A549 (cell line): Measurements from ENCODE around the gene BCOR. TPM values are rescaled to one million over a fixed set of nuclear protein-coding genes. Genes with fewer than 3 reads are reported as not detected.

Experiments
- ATAC-seq, 2 experiments: fragments of 200-7000 bp in 1 of 2; fragments of >200 bp in 1 of 2; cut with Nextera tagmentation in 1 of 2; cut with Tn5 transposase in 1 of 2; 3 replicates each; pipeline versions ENCODE4 v1.8.0 to v1.9.1; 2018 to 2020; ENCODE audit warnings: mild to moderate bottlenecking in 1 of 2, moderate library complexity in 1 of 2
- CTCF ChIA-PET: fragments of 300-600 bp; sonication (Branson Sonifier 250); formaldehyde crosslinking; extraction: SDS; loops from one replicate; lab custom pipeline; 2021; ENCODE audit warnings: antibody characterized with exemption, inconsistent platforms; lab: Yijun Ruan, JAX
- POLR2A ChIA-PET: fragments of 350-600 bp; formaldehyde crosslinking; extraction: SDS; loops from one replicate; lab custom pipeline; 2021; ENCODE audit warnings: antibody characterized with exemption, inconsistent platforms; lab: Yijun Ruan, JAX
- DNase-seq, 2 experiments: peaks; one replicate each; pipeline versions ENCODE4 v3.0.0 to v3.0.0-alpha.2; 2011 to 2016; ENCODE audit warnings: low read depth in 1 of 2, low spot score in 1 of 2
- FAIRE-seq: peaks from 2 replicates; lab custom pipeline; 2011; peaks lifted over from hg19 to GRCh38; lab: Jason Lieb, UNC
- H3K27ac ChIP-seq, 2 experiments: fragments of >200 bp; sonication (Bioruptor Twin); formaldehyde crosslinking; 3 replicates each; pipeline ENCODE4 v1.5.1; 2016 to 2017
- H3K4me1 ChIP-seq: fragments of >200 bp; sonication (Bioruptor Twin); formaldehyde crosslinking; 3 replicates; pipeline ENCODE4 v1.6.1; 2016
- H3K4me2 ChIP-seq: fragments of >200 bp; sonication (Bioruptor Twin); formaldehyde crosslinking; 3 replicates; pipeline ENCODE4 v1.6.1; 2016
- H3K4me3 ChIP-seq: fragments of >200 bp; sonication (Bioruptor Twin); formaldehyde crosslinking; 3 replicates; pipeline ENCODE4 v1.5.1; 2016
- H3K9me3 ChIP-seq: fragments of >200 bp; sonication (Bioruptor Twin); formaldehyde crosslinking; 3 replicates; pipeline ENCODE4 v1.6.1; 2016
- BCL3 ChIP-seq: fragments of >200 bp; sonication (Bioruptor Twin); formaldehyde crosslinking; IDR thresholded peaks from 3 replicates; pipeline ENCODE4 v1.6.1; 2016
- CBX2 ChIP-seq: fragments of 200-600 bp; sonication (generic); IDR thresholded peaks from 2 replicates; pipeline ENCODE4 v1.6.1; 2016; ENCODE audit warnings: low read depth, mild to moderate bottlenecking, borderline replicate concordance
- CBX8 ChIP-seq: fragments of 200-600 bp; sonication (generic); IDR thresholded peaks from 2 replicates; pipeline ENCODE4 v1.6.1; 2016
- CEBPB ChIP-seq, 2 experiments: fragments of >200 bp in 1 of 2; sonication (Bioruptor Twin) in 1 of 2; formaldehyde crosslinking in 1 of 2; IDR thresholded peaks; 2 replicates each; pipeline ENCODE4 v1.6.1; 2012 to 2016
- CHD2 ChIP-seq: fragments of 150-350 bp; IDR thresholded peaks from 2 replicates; pipeline ENCODE4 v1.6.1; 2014; ENCODE audit warnings: low read length; ENCODE audit not compliant: partially characterized antibody
- CTCF ChIP-seq: fragments of >200 bp; sonication (Bioruptor Twin); formaldehyde crosslinking; IDR thresholded peaks from 3 replicates; pipeline ENCODE4 v1.5.1; 2016
- E2F6 ChIP-seq: IDR thresholded peaks from 2 replicates; pipeline ENCODE4 v1.6.1; 2012; ENCODE audit warnings: low read depth, borderline replicate concordance
- EHMT2 ChIP-seq: fragments of 200-600 bp; sonication (generic); IDR thresholded peaks from 2 replicates; pipeline ENCODE4 v1.6.1; 2016; ENCODE audit warnings: antibody characterized with exemption, low read depth, mild to moderate bottlenecking, moderate library complexity
- HDAC2 ChIP-seq: fragments of 200-600 bp; sonication (generic); IDR thresholded peaks from 2 replicates; pipeline ENCODE4 v1.6.1; 2016
- HOXA7 ChIP-seq: fragments of 250-450 bp; sonication (Bioruptor Pico); IDR thresholded peaks from 2 replicates; pipeline ENCODE4 v1.5.0; 2020; ENCODE audit warnings: mild to moderate bottlenecking, moderate library complexity
- HOXB13 ChIP-seq: fragments of 250-450 bp; sonication (Bioruptor Pico); IDR thresholded peaks from 2 replicates; pipeline ENCODE4 v1.5.0; 2020; ENCODE audit warnings: low read depth, mild to moderate bottlenecking, moderate library complexity
- HOXB5 ChIP-seq: fragments of 250-450 bp; sonication (Bioruptor Pico); IDR thresholded peaks from 2 replicates; pipeline ENCODE4 v1.5.0; 2020; ENCODE audit warnings: mild to moderate bottlenecking, moderate library complexity
- JUN ChIP-seq, 2 experiments: fragments of >200 bp; sonication (Bioruptor Twin); formaldehyde crosslinking; IDR thresholded peaks; 2 replicates in 1 of 2; 3 replicates in 1 of 2; pipeline ENCODE4 v1.6.1; 2016 to 2017
- KDM1A ChIP-seq: fragments of 200-600 bp; sonication (generic); IDR thresholded peaks from 2 replicates; pipeline ENCODE4 v1.6.1; 2016; ENCODE audit warnings: low read depth, mild to moderate bottlenecking
- KDM5A ChIP-seq: fragments of 200-600 bp; sonication (generic); IDR thresholded peaks from 2 replicates; pipeline ENCODE4 v1.6.1; 2016; ENCODE audit warnings: antibody characterized with exemption, mild to moderate bottlenecking
- MAFK ChIP-seq: fragments of 450-650 bp; IDR thresholded peaks from 2 replicates; pipeline ENCODE4 v1.6.1; 2014; ENCODE audit not compliant: partially characterized antibody
- MAX ChIP-seq: IDR thresholded peaks from 2 replicates; pipeline ENCODE4 v1.6.1; 2012
- MAZ ChIP-seq: fragments of 150-350 bp; IDR thresholded peaks from 2 replicates; pipeline ENCODE4 v1.6.1; 2014; ENCODE audit warnings: antibody characterized with exemption, low read depth, low read length, borderline replicate concordance
- MYC ChIP-seq: IDR thresholded peaks from 2 replicates; pipeline ENCODE4 v1.6.1; 2012; ENCODE audit warnings: mild to moderate bottlenecking, inconsistent platforms, low read length, improper control_type of control experiment, borderline replicate concordance
- NFE2L2 ChIP-seq: fragments of 150-350 bp; conservative IDR thresholded peaks from 2 replicates; pipeline ENCODE4 v1.6.1; 2014; ENCODE audit warnings: low read length
- NPAS2 ChIP-seq: fragments of 250-450 bp; sonication (Bioruptor Pico); IDR thresholded peaks from 2 replicates; pipeline ENCODE4 v1.8.0; 2022; ENCODE audit warnings: mild to moderate bottlenecking, moderate library complexity, borderline replicate concordance
- NR3C1 ChIP-seq: fragments of >200 bp; sonication (Bioruptor Twin); formaldehyde crosslinking; IDR thresholded peaks from 3 replicates; pipeline ENCODE4 v1.6.1; 2017
- PBX3 ChIP-seq: IDR thresholded peaks from 2 replicates; pipeline ENCODE4 v1.6.1; 2012
- RAD21 ChIP-seq, 2 experiments: fragments of >200 bp in 1 of 2; sonication (Bioruptor Twin) in 1 of 2; formaldehyde crosslinking in 1 of 2; IDR thresholded peaks in 1 of 2; conservative IDR thresholded peaks in 1 of 2; 2 replicates in 1 of 2; 3 replicates in 1 of 2; pipeline ENCODE4 v1.6.1; 2012 to 2018; ENCODE audit warnings: inconsistent platforms in 1 of 2
- RCOR1 ChIP-seq: fragments of 150-350 bp; IDR thresholded peaks from 2 replicates; pipeline ENCODE4 v1.6.1; 2014; ENCODE audit warnings: antibody characterized with exemption, low read length, low read depth
- REST ChIP-seq: fragments of 200-600 bp; sonication (generic); IDR thresholded peaks from 2 replicates; pipeline ENCODE4 v1.6.1; 2016; ENCODE audit warnings: antibody characterized with exemption, mild to moderate bottlenecking, moderate library complexity
- RFX5 ChIP-seq: fragments of 450-650 bp; IDR thresholded peaks from 2 replicates; pipeline ENCODE4 v1.7.1; 2014; ENCODE audit warnings: antibody characterized with exemption, mild to moderate bottlenecking, moderate library complexity
- SMC3 ChIP-seq: fragments of >200 bp; sonication (Bioruptor Twin); formaldehyde crosslinking; IDR thresholded peaks from 3 replicates; pipeline ENCODE4 v1.6.1; 2018; ENCODE audit warnings: inconsistent platforms
- ZSCAN20 ChIP-seq: fragments of 250-450 bp; sonication (Bioruptor Pico); IDR thresholded peaks from 2 replicates; pipeline ENCODE4 v1.8.0; 2022; ENCODE audit warnings: mild to moderate bottlenecking, moderate library complexity
- WGBS: methylation state at CpG from one replicate; pipeline ENCODE4 v1.1.6; 2017; ENCODE audit errors: missing lambda C conversion rate; 5-methylcytosine and 5-hydroxymethylcytosine counted together
- polyA plus RNA-seq, 4 experiments: library from polyadenylated mRNA; depleted of rRNA in 3 of 4; stranded (reverse); fragments of >200 nt; fragmentation: RNase III in 1 of 4; extraction: RNeasy Plus Mini Kit Qiagen cat#74134 plus additional on column Dnase treatment in 1 of 4; gene quantifications; 2 replicates in 3 of 4; 3 replicates in 1 of 4; pipeline ENCODE4 v1.2.3, GENCODE V29; 2011 to 2017

The BCOR gene
- polyA plus RNA-seq, 2 of the 4 experiments (the other 2 are of a cell fraction) = 12.2 to 12.6 TPM

- no peak for TF ChIP-seq E2F6
- TF ChIP-seq ZSCAN20 (CRISPR knock-in tag) = no peak
- no peak for TF ChIP-seq PBX3
- no peak for TF ChIP-seq HOXA7 (CRISPR knock-in tag)
- no peak for TF ChIP-seq CHD2
- TF ChIP-seq NR3C1 = no peak
- TF ChIP-seq HOXB5 (CRISPR knock-in tag) = no peak
- no peak for TF ChIP-seq SMC3
- TF ChIP-seq REST = no peak
- no peak for TF ChIP-seq EHMT2
- no peak for TF ChIP-seq MAZ
- TF ChIP-seq RCOR1 = no peak
- TF ChIP-seq MYC = no peak
- no peak for TF ChIP-seq KDM1A
- TF ChIP-seq MAFK = no peak
- no peak for TF ChIP-seq RAD21 (conservative IDR thresholded peaks at IDR 0.05 in 1 of 2, IDR thresholded peaks at IDR 0.05 in 1 of 2)
- TF ChIP-seq CEBPB (IDR thresholded peaks at IDR 0.05) = no peak
- TF ChIP-seq MAX = no peak
- TF ChIP-seq CBX2 = no peak
- Histone ChIP-seq H3K4me2 (no peak overlapping the region), H3K27ac (no peak overlapping the region), H3K4me1 (peaks cover 7% of the 10 kb centered on the region), H3K4me3 (no peak overlapping the region), H3K9me3 (no peaks in the 10 kb centered on the region)
- ChIA-PET POLR2A (no interaction called here), CTCF (interaction anchor here (0.6 kb wide), 1 partner anchor 8 kb away, joined by 3 read pairs; no protein-coding TSS in a partner anchor)
- ATAC-seq (no peak), FAIRE-seq (no peak), DNase-seq (no peak)
- 97% methylated on average over 35 of the region's 35 CpGs for whole genome bisulfite sequencing
These were observed 88.3 kb downstream of the BCOR start for GRCh38 chrX:40009462-40009851.

- H3K4me3 ChIP-seq = no peak overlapping the region
- H3K9me3 ChIP-seq = no peaks in the 10 kb centered on the region
- no peak overlapping the region for H3K4me2 ChIP-seq
- CTCF ChIA-PET = no interaction called here
- FAIRE-seq = no peak
- POLR2A ChIA-PET = no interaction called here
- H3K27ac ChIP-seq = no peak overlapping the region
- no peak for DNase-seq
- ATAC-seq = no peak
- 91% methylated on average over 25 of the region's 52 CpGs for WGBS
- TF ChIP-seq NR3C1 = no peak
- no peak for TF ChIP-seq NPAS2 (CRISPR knock-in tag)
- TF ChIP-seq KDM5A = no peak
- TF ChIP-seq KDM1A = no peak
- TF ChIP-seq JUN (IDR thresholded peaks at IDR 0.05) = no peak
- no peak for TF ChIP-seq MAFK
- no peak for TF ChIP-seq BCL3
- no peak for TF ChIP-seq RFX5
- TF ChIP-seq CBX8 = no peak
- no peak for TF ChIP-seq CTCF
- no peak for TF ChIP-seq NFE2L2
- no peak for TF ChIP-seq HOXB13 (CRISPR knock-in tag)
- no peak for TF ChIP-seq ZSCAN20 (CRISPR knock-in tag)
- no peak for TF ChIP-seq HDAC2
- peaks cover 7% of the 10 kb centered on the region for H3K4me1 ChIP-seq
These were observed 88.8 kb downstream of the BCOR start for GRCh38 chrX:40008791-40009461.
